ENCODE results near the gene PPP2R2C.

The PPP2R2C gene

GRCh38 chr4:6454112-6454910 lies 18.1 kb downstream of the PPP2R2C start:
- no peak for DNase-seq (ENCODE audit: low read depth)

GRCh38 chr4:6453688-6453990 lies 18.8 kb downstream of the PPP2R2C start:
- TF ChIP-seq CTCF (IDR thresholded peaks at IDR 0.05; ENCODE audit: low read depth, low read length, missing control alignments): no peak
- no peak for DNase-seq (ENCODE audit: low read depth)
- no peak overlapping the region for H3K4me3 ChIP-seq (ENCODE audit: low read depth, low read length)

More at GRCh38 chr4:6454112-6454910, 18.1 kb downstream of the PPP2R2C start:
- no peak overlapping the region for H3K4me3 ChIP-seq (ENCODE audit: low read depth, low read length)
- TF ChIP-seq CTCF (IDR thresholded peaks at IDR 0.05; ENCODE audit: low read depth, low read length, missing control alignments): no peak

GRCh38 chr4:6452897-6453687 lies 19.3 kb downstream of the PPP2R2C start:
- no peak for DNase-seq (ENCODE audit: low read depth)
- TF ChIP-seq CTCF (IDR thresholded peaks at IDR 0.05; ENCODE audit: low read depth, low read length, missing control alignments): no peak
- H3K4me3 ChIP-seq (ENCODE audit: low read depth, low read length): no peak overlapping the region

- no peak for TF ChIP-seq CTCF (IDR thresholded peaks at IDR 0.05; ENCODE audit: low read depth, low read length, missing control alignments)
- DNase-seq (ENCODE audit: low read depth): no peak
- no peak overlapping the region for H3K4me3 ChIP-seq (ENCODE audit: low read depth, low read length)
Measured at GRCh38 chr4:6452116-6452896, 20.1 kb downstream of the PPP2R2C start.

GRCh38 chr4:6451309-6451708 lies 21.1 kb downstream of the PPP2R2C start:
- no peak overlapping the region for H3K4me3 ChIP-seq (ENCODE audit: low read depth, low read length)
- TF ChIP-seq CTCF (IDR thresholded peaks at IDR 0.05; ENCODE audit: low read depth, low read length, missing control alignments): no peak
- no peak for DNase-seq (ENCODE audit: low read depth)

- no peak overlapping the region for H3K4me3 ChIP-seq (ENCODE audit: low read depth, low read length)
- no peak for DNase-seq (ENCODE audit: low read depth)
- no peak for TF ChIP-seq CTCF (IDR thresholded peaks at IDR 0.05; ENCODE audit: low read depth, low read length, missing control alignments)
Measured at GRCh38 chr4:6450709-6451108, 21.7 kb downstream of the PPP2R2C start.
